Breast epithelium (tissue), 4 donors: Measurements from ENCODE around the gene SPATS1. TPM values are rescaled to one million over a fixed set of nuclear protein-coding genes. Genes with fewer than 3 reads are reported as not detected.
"Not testable (repeated sequence)": the region's sequence is repeated elsewhere in the genome, so short reads cannot be mapped to it uniquely, and the experiment has no call there.

Experiments
- DNase-seq, 2 donors: peaks; one replicate each; pipeline ENCODE4 v3.0.0-alpha.2; 2019; ENCODE audit warnings: low spot score in 2 of 2
- H3K27ac ChIP-seq, 2 donors: fragments of 200-600 bp; sonication (generic) in 1 of 2; one replicate each; pipeline ENCODE4 v1.5.1; 2016 to 2019; ENCODE audit warnings: mild to moderate bottlenecking in 1 of 2
- H3K27me3 ChIP-seq, 2 donors: fragments of 200-600 bp; sonication (generic) in 1 of 2; one replicate each; pipeline versions ENCODE4 v1.5.1 to v1.6.0; 2017 to 2019; ENCODE audit warnings: control low read depth in 1 of 2, mild to moderate bottlenecking in 1 of 2
- H3K36me3 ChIP-seq: fragments of 200-600 bp; one replicate; pipeline ENCODE4 v1.5.1; 2019
- H3K4me1 ChIP-seq, 2 donors: fragments of 200-600 bp; sonication (generic); one replicate each; pipeline ENCODE4 v1.5.1; 2016 to 2019; ENCODE audit warnings: control low read depth in 1 of 2
- H3K4me3 ChIP-seq, 3 donors: fragments of 200-600 bp; sonication (generic); 1 replicate in 2 of 3; 2 replicates in 1 of 3; pipeline ENCODE4 v1.5.1; 2016 to 2019; ENCODE audit warnings: mild to moderate bottlenecking in 3 of 3, moderate library complexity in 2 of 3
- H3K9me3 ChIP-seq, 2 donors: fragments of 200-600 bp; sonication (generic) in 1 of 2; one replicate each; pipeline ENCODE4 v1.5.1; 2016 to 2019; ENCODE audit warnings: control low read depth in 1 of 2
- POLR2A ChIP-seq: fragments of 450-650 bp; IDR thresholded peaks from one replicate; pipeline ENCODE4 v1.6.1; 2016; ENCODE audit warnings: antibody characterized with exemption, mild to moderate bottlenecking, moderate library complexity
- POLR2AphosphoS5 ChIP-seq, 3 donors: sonication (generic); formaldehyde crosslinking; IDR thresholded peaks; one replicate each; pipeline ENCODE4 v1.6.1; 2017; ENCODE audit warnings: antibody characterized with exemption in 3 of 3
- intact Hi-C: fragments of 100-400 bp; cut with DNase I; formaldehyde crosslinking; loops from one replicate; pipeline ENCODE4 v1.15.1; 2023; ENCODE audit warnings: low total_unique reads
- total RNA-seq, 3 donors: library from RNA; depleted of rRNA; stranded (reverse); fragments of >200 nt; gene quantifications; one replicate each; pipeline ENCODE4 v1.1.0, GENCODE V29; 2016
- TF ChIP-seq, protein P1 (sequence below), 3 donors: fragments of 450-650 bp; IDR thresholded peaks; one replicate each; pipeline ENCODE4 v1.5.1; 2016 to 2017; ENCODE audit warnings: antibody characterized with exemption in 3 of 3, mild to moderate bottlenecking in 3 of 3, moderate library complexity in 3 of 3

Gene SPATS1
- total RNA-seq, 3 donors from 2014 or later: not detected

DNA sequence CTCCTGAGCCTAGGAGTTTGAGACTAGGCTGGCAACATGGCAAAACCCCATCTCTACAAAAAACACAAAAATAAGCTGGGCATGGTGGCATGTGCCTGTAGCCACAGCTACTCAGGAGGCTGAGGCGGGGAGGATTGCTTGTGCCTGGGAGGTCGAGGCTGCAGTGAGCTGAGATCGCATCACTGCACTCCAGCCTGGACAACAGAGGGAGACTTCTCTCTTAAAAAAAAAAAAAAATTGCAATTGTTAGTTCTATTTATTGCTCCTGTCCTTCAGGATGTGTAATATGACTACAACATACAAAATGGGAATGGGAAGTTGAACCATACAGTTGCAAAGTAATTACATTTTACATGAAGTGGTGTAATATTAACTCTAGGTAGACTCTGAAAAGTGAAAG, 21.2 kb upstream of the SPATS1 start:
- TF ChIP-seq, protein P1, sequence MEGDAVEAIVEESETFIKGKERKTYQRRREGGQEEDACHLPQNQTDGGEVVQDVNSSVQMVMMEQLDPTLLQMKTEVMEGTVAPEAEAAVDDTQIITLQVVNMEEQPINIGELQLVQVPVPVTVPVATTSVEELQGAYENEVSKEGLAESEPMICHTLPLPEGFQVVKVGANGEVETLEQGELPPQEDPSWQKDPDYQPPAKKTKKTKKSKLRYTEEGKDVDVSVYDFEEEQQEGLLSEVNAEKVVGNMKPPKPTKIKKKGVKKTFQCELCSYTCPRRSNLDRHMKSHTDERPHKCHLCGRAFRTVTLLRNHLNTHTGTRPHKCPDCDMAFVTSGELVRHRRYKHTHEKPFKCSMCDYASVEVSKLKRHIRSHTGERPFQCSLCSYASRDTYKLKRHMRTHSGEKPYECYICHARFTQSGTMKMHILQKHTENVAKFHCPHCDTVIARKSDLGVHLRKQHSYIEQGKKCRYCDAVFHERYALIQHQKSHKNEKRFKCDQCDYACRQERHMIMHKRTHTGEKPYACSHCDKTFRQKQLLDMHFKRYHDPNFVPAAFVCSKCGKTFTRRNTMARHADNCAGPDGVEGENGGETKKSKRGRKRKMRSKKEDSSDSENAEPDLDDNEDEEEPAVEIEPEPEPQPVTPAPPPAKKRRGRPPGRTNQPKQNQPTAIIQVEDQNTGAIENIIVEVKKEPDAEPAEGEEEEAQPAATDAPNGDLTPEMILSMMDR (IDR thresholded peaks at IDR 0.05): no peak
- no peak for TF ChIP-seq POLR2A
- DNase-seq: no peak
- no peaks in the 10 kb centered on the region for H3K4me1 ChIP-seq
- H3K27ac ChIP-seq: no peak overlapping the region
- H3K36me3 ChIP-seq: no peaks in the 10 kb centered on the region
- no peak overlapping the region for H3K4me3 ChIP-seq
- no peaks in the 10 kb centered on the region for H3K9me3 ChIP-seq
- intact Hi-C loops: loop anchor here (10.0 kb wide), 1 partner anchor 226 kb away; no protein-coding TSS in a partner anchor
- no peaks in the 10 kb centered on the region for H3K27me3 ChIP-seq

DNA sequence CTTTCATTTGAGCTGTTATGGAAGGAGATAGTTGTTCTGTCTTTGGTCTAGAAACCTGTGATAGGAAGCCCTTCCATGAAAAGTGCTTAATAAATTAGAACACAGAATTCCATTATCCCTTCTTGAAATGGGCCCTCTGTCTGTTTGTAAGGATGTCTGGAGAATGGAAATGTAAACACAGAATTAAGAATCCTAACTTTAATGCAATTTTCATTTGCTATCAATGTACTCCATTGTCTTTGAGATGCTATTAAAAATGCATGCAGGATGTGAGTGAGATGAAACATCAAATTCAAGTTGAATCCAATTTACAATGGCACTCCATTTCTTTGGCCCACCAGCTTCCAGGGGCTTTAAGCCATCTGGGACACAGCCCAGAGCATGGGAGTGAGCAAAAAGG, 15.4 kb upstream of the SPATS1 start:
- Histone ChIP-seq H3K4me1 (no peaks in the 10 kb centered on the region), H3K36me3 (no peaks in the 10 kb centered on the region), H3K9me3 (no peaks in the 10 kb centered on the region), H3K4me3 (no peak overlapping the region), H3K27ac (no peak overlapping the region), H3K27me3 (peaks cover 0 to 9% of the 10 kb centered on the region in 2 donors)
- no peak for TF ChIP-seq POLR2A
- TF ChIP-seq, protein P1 (IDR thresholded peaks at IDR 0.05): no peak
- no peak for TF ChIP-seq POLR2AphosphoS5 (IDR thresholded peaks at IDR 0.05)
- DNase-seq: no peak
- intact Hi-C loops: loop anchor here (10.0 kb wide), 1 partner anchor 232 kb away; no protein-coding TSS in a partner anchor

DNA sequence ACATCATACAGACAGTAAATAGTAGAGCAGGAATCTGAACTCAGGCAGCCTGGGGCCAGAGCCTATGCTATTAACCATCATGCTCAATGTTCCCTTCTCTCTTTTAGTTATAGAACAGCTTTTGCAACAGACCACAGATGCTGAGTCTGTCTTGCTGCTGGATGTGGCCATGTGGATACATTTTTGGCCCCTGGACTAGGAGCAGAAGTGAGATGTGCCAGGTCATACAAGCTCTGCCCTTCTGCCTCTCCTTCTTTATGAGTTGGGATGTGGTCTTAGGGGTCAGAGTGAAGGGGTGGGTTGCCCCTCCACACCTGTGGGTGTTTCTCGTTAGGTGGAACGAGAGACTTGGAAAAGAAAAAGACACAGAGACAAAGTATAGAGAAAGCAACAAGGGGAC, 14.7 kb upstream of the SPATS1 start:
- no peak for DNase-seq
- no peaks in the 10 kb centered on the region for H3K36me3 ChIP-seq
- H3K27me3 ChIP-seq: peaks cover 0 to 9% of the 10 kb centered on the region in 2 donors
- H3K4me1 ChIP-seq: no peaks in the 10 kb centered on the region
- TF ChIP-seq, protein P1 (IDR thresholded peaks at IDR 0.05): no peak
- no peak for TF ChIP-seq POLR2AphosphoS5 (IDR thresholded peaks at IDR 0.05)
- TF ChIP-seq POLR2A: no peak
- H3K4me3 ChIP-seq: no peak overlapping the region
- H3K9me3 ChIP-seq: no peaks in the 10 kb centered on the region
- intact Hi-C loops: loop anchor here (10.0 kb wide), 1 partner anchor 233 kb away; no protein-coding TSS in a partner anchor
- H3K27ac ChIP-seq: no peak overlapping the region

DNA sequence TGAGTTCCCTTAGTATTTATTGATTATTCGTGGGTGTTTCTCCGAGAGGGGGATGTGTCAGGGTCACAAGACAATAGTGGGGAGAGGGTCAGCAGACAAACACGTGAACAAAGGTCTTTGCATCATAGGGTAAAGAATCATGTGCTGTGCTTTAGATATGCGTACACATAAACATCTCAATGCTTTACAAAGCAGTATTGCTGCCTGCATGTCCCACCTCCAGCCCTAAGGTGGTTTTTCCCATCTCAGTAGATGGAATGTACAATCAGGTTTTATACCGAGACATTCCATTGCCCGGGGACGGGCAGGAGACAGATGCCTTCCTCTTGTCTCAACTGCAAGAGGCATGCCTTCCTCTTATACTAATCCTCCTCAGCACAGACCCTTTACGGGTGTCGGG, 14.2 kb upstream of the SPATS1 start:
- H3K9me3 ChIP-seq, DNase-seq, H3K27ac ChIP-seq, H3K27me3 ChIP-seq, H3K4me1 ChIP-seq, H3K4me3 ChIP-seq, H3K36me3 ChIP-seq: not testable (repeated sequence)
- intact Hi-C loops: loop anchor here (10.0 kb wide), 1 partner anchor 233 kb away; no protein-coding TSS in a partner anchor

DNA sequence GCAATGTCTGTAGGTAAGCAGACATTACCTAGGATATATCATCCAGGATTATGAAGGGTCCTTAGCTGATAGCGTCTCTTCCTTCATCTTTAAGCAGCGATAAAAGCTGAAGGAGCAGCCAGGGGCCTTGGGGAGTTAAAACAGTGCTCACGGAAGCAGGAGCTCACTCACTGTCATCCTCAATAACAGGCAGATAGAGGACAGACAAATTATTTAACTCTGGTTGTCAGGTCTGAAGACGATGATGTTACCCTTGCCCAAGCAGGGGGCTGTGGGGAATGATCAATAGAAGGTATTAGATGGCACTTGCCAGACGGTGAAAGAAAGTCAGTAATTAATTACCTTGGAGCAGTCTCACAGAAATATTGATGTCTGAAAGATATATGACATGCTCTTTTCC, 12.6 kb upstream of the SPATS1 start:
- no peak overlapping the region for H3K4me3 ChIP-seq
- intact Hi-C loops: loop anchor here (10.0 kb wide), 1 partner anchor 235 kb away; no protein-coding TSS in a partner anchor
- no peak for DNase-seq
- no peaks in the 10 kb centered on the region for H3K9me3 ChIP-seq
- H3K4me1 ChIP-seq: no peaks in the 10 kb centered on the region
- TF ChIP-seq POLR2AphosphoS5 (IDR thresholded peaks at IDR 0.05): no peak
- TF ChIP-seq, protein P1 (IDR thresholded peaks at IDR 0.05): no peak
- no peak for TF ChIP-seq POLR2A
- peaks cover 0 to 9% of the 10 kb centered on the region in 2 donors for H3K27me3 ChIP-seq
- no peak overlapping the region for H3K27ac ChIP-seq
- H3K36me3 ChIP-seq: no peaks in the 10 kb centered on the region

DNA sequence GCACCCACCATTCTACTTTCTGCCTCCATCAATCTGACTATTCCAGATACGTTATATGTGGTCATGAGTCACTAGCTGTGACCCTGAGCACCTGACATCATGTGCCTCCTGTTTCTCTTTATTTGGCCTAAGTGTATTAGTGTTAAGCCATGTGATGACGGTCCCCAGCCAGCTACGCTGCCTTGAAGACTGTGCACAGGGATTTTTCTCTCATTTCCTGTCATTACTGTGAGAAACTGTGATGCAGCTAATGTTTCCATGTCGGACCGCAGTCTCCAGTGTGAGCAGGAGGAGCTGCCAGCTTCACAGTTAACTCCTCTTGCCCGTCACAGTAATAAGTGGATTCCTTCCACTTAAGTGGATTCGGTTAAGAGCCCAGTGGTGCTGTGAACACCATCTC, 9.9 kb upstream of the SPATS1 start:
- intact Hi-C loops: no loop called here
- Histone ChIP-seq H3K27me3 (peaks cover 0 to 9% of the 10 kb centered on the region in 2 donors), H3K4me3 (no peak overlapping the region), H3K4me1 (no peaks in the 10 kb centered on the region), H3K9me3 (no peaks in the 10 kb centered on the region), H3K27ac (peak overlapping the region in 1 of 2 donors; percentile 25), H3K36me3 (no peaks in the 10 kb centered on the region)
- no peak for DNase-seq
- TF ChIP-seq POLR2A (no peak), POLR2AphosphoS5 (IDR thresholded peaks at IDR 0.05) (no peak)
- TF ChIP-seq, protein P1 (IDR thresholded peaks at IDR 0.05): no peak
